ENCODE results near the gene RNPC3.
"Not testable (repeated sequence)": the region's sequence is repeated elsewhere in the genome, so short reads cannot be mapped to it uniquely, and the experiment has no call there.

RNPC3 gene

GRCh38 chr1:103525607-103526507, at the start of gene RNPC3:
Gene RNPC3 (plus strand): TSS chr1:103525699. CDS start chr1:103526071, 372 bp downstream.
- peak; percentile 90 for DNase-seq

- DNase-seq, result no peak
These were observed 48.4 kb upstream of the RNPC3 start for GRCh38 chr1:103477101-103477500.

- DNase-seq, result peak; percentile 67
These were observed 35.6 kb upstream of the RNPC3 start for GRCh38 chr1:103489935-103490334.

GRCh38 chr1:103492003-103492625, 33.4 kb upstream of the RNPC3 start:
- no peak for DNase-seq

GRCh38 chr1:103496014-103496635, 29.4 kb upstream of the RNPC3 start:
- no peak for DNase-seq

GRCh38 chr1:103497404-103497803, 28.1 kb upstream of the RNPC3 start:
- no peak for DNase-seq

- no peak for DNase-seq
These were observed 16.2 kb upstream of the RNPC3 start for GRCh38 chr1:103509250-103509649.

- no peak for DNase-seq
These were observed 11.8 kb upstream of the RNPC3 start for GRCh38 chr1:103513711-103514110.

- peak; percentile 84 for DNase-seq
These were observed 10.5 kb upstream of the RNPC3 start for GRCh38 chr1:103514920-103515503.

- no peak for DNase-seq
These were observed 9.2 kb upstream of the RNPC3 start for GRCh38 chr1:103516283-103516682.

GRCh38 chr1:103516693-103517092, 8.8 kb upstream of the RNPC3 start:
- no peak for DNase-seq

- peak; percentile 21 for DNase-seq
These were observed 8.0 kb upstream of the RNPC3 start for GRCh38 chr1:103517380-103518047.

GRCh38 chr1:103520822-103521221, 4.7 kb upstream of the RNPC3 start:
- no peak for DNase-seq

- DNase-seq, result no peak
These were observed 2.2 kb upstream of the RNPC3 start for GRCh38 chr1:103523346-103523745.

- peak; percentile 77 for DNase-seq
These were observed 339 bp upstream of the RNPC3 start for GRCh38 chr1:103525114-103525606.

GRCh38 chr1:103527331-103527730, 1.8 kb downstream of the RNPC3 start:
- DNase-seq, result no peak

- no peak for DNase-seq
These were observed 4.2 kb downstream of the RNPC3 start for GRCh38 chr1:103529746-103530145.

GRCh38 chr1:103538226-103538625, 12.7 kb downstream of the RNPC3 start:
- no peak for DNase-seq

- DNase-seq, result no peak
These were observed 15.9 kb downstream of the RNPC3 start for GRCh38 chr1:103541431-103541830.

GRCh38 chr1:103546496-103546895, 21.0 kb downstream of the RNPC3 start:
- no peak for DNase-seq

- no peak for DNase-seq
These were observed 22.3 kb downstream of the RNPC3 start for GRCh38 chr1:103547840-103548239.

GRCh38 chr1:103560427-103560826, 34.9 kb downstream of the RNPC3 start:
- DNase-seq, result no peak

- DNase-seq, result not testable (repeated sequence)
These were observed 35.6 kb downstream of the RNPC3 start for GRCh38 chr1:103561124-103561523.

All from OCI-M1 (cell line).